Endometrium (tissue), 2 donors: ENCODE measurements around the gene ITGAD.
"Not testable (repeated sequence)": the region's sequence is repeated elsewhere in the genome, so short reads cannot be mapped to it uniquely, and the experiment has no call there.

Experiments used
- FAIRE-seq: peaks from 2 replicates; lab custom pipeline; 2012; peaks lifted over from hg19 to GRCh38; lab: Jason Lieb, UNC
- donor health status: control.
- donor health status: control.

The ITGAD gene

DNA sequence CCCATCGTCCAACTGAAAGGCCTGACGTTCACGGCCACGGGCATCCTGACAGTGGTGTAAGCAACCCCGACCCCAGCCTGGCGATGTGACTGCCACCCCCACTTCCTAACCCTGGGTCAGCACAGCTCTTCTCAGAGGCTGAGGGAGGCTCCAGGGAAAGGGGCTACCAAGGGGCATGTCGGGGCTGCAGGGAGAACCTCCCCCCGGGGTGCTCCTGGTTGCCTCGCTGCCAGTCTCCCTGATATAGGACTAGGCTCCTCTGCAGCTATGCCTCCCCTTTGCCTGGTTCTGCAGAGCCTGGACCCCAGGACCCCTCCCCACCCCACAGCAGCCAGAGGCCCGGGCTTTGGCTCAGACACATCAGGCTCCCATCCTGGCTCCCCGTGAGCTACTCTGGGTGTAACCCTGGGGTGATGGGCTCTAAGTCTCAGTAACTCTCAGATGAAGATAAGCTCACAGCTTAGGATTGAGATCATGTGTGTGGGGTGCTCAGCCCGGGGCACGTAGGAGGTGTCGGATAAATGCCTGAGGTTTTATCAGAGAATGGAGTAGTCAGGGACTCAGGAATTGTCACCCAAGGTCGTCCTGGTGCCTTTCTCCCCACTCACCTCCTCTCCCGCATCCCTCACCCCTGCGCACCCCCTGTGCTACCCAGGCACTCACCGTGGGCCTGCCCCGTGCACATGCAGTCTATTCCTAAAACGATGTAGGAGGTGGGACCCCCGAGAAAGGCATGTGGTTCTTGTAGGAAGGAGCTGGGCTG lies 10.6 kb downstream of the ITGAD start:
- FAIRE-seq: no peak

DNA sequence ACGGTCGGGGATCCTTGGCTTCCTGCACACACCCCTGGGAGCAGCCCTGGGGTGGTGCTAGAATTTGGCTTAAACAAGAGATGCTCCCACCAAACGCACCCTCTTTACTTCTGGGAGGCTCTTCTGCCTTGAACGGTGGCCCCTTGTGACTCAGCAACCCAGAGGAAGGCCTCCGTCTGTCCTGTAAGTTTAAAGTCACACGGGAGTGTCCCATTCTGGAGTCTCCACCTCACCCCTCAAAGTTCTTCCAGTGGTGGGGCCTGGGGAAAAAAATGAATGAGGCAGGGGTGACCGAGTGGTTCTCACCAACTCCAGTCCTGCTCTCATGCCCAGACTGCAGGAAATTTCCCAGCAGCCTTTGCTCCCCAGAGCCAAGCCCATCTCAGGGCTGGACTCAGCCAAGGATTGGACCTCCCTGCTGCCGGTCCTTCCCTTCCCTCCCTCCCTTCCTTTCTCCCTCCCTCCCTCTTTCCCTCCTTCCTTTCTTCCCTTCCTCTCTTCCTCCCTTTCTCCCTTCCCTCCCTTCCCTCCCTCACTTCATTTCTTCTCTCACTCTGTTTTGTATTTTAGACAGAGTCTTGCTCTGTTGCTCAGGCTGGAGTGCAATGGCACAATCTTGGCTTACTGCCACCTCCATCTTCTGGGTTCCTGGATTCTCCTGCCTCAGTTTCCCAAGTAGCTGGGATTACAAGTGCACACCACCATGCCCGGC lies 11.4 kb downstream of the ITGAD start:
- FAIRE-seq: no peak

DNA sequence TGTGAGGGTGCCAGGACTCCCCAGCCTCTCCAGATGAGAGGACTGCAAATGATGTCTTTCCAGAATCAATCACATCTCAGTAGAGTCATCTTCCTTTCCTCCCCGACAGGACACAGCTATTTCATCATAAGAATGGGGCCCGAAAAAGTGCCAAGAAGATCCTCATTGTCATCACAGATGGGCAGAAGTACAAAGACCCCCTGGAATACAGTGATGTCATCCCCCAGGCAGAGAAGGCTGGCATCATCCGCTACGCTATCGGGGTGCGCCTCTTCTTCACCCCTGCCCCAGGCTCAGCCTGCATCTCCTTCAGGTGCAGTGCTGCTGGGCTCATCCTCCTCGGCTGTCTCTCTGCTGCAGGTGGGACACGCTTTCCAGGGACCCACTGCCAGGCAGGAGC lies 14.3 kb downstream of the ITGAD start:
- FAIRE-seq: no peak

DNA sequence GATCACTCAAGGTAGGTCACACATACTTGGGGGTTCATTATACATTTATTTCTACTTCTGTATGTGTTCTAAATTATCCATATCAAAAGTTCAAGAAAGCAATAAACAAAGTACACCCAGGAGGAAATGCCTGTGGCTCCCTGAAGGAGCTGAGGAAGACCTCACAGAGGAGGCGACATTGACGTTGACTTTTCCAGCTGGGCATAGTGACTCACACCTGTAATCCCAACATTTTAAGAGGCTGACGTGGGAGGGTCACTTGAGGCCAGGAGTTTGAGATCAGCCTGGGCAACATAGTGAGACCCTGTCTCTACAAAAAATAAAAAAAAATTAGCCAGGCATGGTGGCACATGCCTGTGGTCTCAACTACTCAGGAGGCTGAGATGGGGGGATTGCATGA lies 16.3 kb downstream of the ITGAD start:
- FAIRE-seq: no peak

DNA sequence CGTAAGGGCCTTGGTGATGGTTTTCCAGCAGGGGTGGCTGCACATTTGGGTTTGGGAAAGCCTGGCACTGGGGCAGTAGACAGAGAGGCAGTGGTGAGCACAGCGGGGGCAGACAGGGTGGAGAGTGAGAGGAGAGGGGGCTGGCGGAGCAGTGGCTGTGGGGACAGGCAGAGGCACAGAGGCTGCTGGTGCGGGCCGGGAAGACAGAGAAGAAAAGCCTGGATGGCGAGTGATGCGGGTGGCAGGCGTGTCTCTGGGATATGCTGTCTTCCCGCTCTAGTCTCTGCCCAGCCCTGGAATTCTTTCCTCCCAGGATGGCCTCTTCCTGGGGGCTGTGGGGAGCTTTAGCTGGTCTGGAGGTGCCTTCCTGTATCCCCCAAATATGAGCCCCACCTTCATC lies 16.9 kb downstream of the ITGAD start:
- FAIRE-seq: no peak

DNA sequence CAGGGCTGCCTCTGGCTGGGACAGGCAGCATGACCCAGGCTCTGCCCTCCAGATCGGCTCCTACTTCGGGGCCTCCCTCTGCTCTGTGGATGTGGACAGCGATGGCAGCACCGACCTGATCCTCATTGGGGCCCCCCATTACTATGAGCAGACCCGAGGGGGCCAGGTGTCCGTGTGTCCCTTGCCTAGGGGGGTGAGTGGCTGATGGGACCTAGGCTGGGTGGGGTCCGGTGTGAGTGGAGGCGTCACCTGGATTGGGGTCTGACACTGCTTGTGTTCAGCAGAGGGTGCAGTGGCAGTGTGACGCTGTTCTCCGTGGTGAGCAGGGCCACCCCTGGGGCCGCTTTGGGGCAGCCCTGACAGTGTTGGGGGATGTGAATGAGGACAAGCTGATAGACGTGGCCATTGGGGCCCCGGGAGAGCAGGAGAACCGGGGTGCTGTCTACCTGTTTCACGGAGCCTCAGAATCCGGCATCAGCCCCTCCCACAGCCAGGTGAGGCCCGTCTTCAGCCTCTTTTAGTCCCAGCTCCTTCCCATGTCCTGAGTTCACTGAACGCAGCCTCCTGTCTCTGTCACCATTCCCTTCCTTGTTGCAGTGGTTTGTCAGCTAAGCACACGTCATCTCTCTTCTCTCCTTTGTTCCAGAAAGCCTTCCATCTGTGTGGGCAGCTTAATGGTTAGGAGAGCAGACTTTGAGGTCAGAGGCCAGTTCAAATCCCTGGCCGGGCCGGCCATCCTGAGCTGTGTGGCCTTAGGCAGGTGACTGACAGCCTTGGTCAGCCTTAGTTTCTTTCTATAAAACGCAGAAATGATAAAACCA lies 18.1 kb downstream of the ITGAD start:
- FAIRE-seq: no peak

DNA sequence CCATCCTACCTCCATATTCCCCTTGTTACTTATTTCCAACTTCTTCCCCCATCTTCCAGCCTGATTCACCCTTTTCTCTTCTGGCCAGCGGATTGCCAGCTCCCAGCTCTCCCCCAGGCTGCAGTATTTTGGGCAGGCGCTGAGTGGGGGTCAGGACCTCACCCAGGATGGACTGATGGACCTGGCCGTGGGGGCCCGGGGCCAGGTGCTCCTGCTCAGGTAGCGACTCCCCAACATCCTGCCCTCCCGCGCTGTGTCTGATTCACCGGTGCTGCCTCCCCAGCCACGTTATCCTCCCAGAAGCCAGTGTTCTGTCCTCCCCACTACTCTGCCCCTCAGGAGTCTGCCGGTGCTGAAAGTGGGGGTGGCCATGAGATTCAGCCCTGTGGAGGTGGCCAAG lies 19.6 kb downstream of the ITGAD start:
- FAIRE-seq: no peak

DNA sequence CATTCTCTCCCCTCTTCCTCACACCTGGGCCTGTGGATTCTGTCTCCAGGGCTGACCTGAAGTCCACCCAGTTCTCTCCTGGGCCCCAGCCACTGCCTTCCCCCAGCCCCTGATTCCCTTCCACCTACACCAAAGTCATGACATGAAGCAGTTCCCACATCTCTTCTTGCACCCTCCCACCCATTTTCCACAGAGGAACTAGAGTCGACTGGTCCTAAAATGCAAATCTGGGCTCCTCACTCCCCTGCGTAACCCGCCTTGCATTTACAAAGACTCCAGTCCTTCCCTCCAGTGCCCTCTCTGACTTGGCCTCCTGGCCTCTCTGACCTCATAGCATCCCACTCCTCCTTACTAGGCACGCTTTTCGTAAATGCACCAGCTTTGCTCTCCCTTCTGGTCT lies 20.2 kb downstream of the ITGAD start:
- no peak for FAIRE-seq

DNA sequence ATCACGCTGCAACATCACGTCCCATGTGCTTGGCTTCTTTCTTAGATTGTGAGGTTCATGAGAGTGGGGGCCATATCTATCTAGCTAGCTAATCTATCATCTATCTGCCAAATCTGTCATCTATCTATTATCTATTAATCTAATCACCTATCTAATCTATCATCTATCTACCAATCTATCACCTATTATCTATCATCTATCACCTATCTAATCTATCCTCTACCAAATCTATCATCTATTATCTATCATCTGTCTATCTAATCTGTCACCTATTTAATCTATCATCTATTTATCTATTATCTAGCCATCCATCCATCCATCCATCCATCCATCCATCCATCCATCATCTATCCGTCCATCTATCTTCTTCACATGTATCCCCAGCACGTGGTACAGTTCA lies 20.8 kb downstream of the ITGAD start:
- no peak for FAIRE-seq

DNA sequence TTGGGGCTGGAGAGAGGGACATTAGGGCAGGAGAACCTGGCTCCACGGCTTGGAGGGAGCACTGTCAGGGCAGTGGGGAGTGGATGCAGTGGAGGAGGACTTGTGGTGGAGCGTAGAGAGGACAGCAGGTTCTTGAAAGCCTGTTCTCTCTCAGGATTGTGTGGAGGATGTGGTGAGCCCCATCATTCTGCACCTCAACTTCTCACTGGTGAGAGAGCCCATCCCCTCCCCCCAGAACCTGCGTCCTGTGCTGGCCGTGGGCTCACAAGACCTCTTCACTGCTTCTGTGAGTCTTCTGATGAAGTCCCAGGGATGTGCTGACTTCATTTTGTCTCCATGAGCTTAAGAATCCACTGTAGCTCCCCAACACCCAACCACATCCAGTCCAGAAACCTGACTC lies 21.6 kb downstream of the ITGAD start:
- no peak for FAIRE-seq

DNA sequence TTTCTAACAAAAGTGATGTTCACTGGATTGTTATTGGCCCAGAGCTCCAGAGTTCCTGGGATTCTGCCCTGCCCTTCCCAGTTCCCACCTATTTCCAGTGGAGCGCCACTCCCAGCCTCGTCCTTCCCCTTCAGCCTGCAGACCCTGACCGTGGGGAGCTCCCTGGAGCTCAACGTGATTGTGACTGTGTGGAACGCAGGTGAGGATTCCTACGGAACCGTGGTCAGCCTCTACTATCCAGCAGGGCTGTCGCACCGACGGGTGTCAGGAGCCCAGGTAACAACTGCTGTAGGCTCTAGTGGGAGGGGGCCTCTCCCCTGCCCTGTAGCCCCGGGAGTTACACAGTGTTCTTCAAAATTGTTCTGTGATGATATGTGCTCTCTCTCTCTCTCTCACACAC lies 23.2 kb downstream of the ITGAD start:
- FAIRE-seq: no peak

DNA sequence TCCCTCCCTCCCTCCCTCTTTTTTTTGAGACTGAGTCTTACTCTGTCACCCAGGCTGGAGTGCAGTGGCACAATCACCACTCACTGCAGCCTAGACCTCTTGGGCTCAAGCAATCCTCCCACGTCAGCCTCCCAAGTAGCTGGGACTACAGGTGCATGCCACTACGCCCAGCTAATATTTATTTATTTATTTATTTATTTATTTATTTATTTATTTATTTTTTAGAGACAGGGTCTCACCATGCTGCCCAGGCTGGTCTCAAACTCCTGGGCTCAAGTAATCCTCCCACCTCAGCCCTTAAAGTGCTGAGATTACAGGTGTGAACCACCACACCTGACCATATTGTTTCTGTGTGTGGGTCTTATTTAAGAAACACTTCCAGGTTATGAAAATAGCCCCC lies 23.9 kb downstream of the ITGAD start:
- FAIRE-seq: not testable (repeated sequence)

DNA sequence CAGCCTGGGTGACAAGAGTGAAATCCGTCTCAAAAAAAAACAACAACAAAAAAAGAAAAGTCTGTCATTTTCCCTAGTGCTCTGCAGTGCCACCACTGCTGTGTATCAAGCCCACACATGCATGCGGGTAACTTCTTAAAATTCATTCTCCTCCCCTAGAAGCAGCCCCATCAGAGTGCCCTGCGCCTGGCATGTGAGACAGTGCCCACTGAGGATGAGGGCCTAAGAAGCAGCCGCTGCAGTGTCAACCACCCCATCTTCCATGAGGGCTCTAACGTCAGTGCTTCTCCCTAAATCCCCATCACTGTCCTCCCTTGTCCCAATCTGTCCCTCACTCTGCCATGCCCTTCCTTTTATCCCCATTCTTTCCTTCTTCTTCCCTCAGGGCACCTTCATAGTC lies 24.8 kb downstream of the ITGAD start:
- no peak for FAIRE-seq

DNA sequence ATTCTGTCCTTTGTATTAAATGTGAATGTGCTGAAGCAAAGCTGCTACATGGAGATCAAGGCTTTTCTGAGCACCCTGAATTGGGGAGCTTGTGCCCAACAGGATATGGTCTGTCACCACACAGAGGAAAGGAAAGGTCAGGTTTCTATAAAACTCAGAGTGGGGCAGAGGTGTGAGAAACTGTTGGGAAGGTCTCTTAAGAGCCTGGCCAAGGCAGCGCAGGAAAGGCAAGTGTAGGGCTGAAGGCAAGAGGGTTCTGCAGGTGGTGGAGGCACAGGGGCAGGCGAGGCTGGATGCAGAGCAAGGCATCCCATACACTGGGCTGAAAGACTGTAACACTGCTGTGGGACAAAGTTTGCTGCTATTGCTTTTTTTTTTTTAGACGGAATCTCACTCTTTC lies 26.9 kb downstream of the ITGAD start:
- no peak for FAIRE-seq

DNA sequence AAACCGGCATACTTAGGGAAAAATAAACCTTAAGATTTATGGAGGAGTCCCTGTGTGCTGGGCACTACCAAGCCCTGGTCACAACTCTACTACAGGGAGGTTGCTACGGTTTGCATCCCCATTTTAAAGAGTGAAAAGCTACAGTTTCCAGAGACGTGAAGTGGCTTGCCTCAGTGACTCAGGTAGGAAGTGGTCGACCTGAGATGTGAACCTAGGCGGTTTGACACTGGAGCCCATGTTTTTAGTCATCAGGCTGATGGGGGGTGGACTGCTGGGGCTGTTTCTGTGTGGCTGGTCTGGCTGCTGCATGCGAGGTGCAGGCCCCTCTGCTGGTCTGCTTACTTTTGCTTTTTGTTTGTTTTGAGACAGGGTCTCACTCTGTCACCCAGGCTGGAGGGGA lies 28.5 kb downstream of the ITGAD start:
- no peak for FAIRE-seq

DNA sequence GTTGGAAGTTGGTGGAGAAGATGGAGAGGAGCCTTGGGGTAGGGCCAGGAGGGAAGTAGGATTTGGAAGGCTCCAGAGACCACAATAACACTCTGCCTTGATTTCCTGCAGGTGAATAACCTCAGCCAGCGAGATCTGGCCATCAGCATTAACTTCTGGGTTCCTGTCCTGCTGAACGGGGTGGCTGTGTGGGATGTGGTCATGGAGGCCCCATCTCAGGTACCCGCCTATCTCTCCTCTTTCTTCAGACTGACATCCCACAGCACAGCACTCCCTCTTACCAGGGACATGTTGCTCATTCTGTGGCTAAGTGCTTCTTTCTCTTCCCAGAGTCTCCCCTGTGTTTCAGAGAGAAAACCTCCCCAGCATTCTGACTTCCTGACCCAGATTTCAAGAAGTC lies 30.1 kb downstream of the ITGAD start:
- FAIRE-seq: no peak

DNA sequence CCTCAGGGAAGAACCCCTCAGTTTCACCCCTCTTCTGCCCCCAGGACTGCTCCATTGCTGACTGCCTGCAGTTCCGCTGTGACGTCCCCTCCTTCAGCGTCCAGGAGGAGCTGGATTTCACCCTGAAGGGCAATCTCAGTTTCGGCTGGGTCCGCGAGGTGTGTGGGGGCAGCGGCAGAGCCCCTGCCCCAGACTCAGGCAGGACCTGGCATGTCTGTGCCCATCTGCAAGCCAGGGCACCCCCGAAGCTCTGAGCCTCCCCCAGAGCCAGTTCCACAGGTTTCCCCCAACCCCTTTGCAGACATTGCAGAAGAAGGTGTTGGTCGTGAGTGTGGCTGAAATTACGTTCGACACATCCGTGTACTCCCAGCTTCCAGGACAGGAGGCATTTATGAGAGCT lies 30.7 kb downstream of the ITGAD start:
- FAIRE-seq: no peak

DNA sequence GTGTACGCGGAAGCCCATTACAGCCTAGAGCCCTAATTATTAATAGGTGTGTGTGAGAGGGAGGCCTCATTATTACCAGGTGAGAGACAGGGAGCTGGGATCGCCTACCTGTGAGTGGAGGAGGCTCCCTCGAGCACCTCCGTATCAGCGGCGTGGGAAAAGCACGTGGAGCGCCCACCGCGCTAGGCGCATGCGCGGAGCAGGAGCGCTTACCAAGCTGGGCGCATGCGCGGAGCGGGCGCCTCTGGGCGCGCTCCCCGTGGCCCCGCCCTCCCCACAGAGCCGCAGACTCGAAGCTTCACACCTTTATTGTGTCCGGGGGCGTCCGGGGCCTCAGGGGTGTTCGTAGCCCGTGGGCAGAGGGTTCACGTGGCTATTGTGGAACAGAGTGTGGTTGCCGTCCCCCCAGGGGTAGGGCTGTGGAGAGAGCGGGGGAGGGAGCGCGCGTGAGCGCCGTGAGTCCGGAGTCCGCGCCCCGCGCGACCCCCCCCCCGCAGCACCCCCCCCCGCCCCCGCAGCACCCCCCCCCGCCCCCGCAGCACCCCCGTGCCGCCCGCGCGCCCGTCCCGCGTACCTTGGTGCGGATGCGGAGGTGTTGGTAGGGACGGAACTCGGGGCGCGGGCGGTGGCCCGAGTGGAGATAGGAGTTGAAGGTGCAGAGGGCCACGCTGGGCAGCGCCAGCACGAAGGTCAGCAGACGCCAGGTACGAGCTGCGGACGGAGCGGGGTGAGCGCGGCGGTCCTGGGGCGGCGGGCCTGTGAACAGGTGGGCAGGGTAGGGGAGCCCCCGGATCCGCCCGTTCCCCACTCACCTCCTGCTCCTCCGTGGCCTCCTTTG lies 34.5 kb downstream of the ITGAD start:
- no peak for FAIRE-seq

DNA sequence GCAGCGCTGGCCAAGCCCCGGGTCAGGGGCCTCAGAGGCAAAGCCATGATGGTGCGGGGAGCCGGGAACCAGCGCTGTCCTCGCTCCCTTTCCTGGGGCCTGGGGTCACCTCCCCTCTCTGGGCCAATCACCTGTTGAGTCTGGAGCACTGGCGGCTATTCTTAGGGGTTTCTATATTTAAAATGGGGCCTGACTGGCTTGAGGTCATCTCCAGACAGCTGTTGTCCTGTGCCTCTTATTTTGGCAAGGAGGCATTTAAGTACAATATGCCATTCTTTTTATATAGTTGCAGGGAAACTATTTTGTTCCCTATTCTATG lies 35.1 kb downstream of the ITGAD start, which contains the start of gene COX6A2:
TSS of gene COX6A2 (minus strand) at position 82 of the 319 bp plus-strand sequence. CDS start at position 47, 35 bp downstream.
- FAIRE-seq: no peak

DNA sequence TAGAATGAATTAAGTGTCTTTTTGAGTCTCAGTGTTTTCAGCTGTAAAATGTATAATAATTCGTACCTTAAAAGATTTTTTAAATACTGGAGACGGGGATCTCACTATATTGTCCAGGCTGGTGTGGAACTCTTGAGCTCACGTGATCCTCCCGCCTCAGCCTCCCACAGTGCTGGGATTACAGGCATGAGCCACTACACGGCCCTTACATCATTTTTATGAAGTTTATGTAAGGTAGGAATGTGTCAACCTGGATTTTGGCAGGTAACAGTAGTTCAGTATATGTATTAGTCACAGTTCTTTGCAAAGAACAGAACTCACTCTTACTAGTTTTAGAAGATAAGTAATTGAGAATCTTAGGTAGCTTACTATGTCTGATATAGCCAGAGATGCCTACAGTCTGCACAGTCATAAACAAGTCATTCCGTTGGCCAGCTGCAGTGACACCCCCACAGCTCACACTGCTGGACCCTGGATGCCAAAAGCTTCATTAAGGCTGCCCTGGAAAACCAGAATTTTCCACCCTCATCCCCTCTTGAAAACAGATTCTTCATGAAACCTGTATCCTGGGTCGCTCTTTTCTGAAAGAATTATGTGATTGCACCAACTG lies 35.6 kb downstream of the ITGAD start:
- no peak for FAIRE-seq

DNA sequence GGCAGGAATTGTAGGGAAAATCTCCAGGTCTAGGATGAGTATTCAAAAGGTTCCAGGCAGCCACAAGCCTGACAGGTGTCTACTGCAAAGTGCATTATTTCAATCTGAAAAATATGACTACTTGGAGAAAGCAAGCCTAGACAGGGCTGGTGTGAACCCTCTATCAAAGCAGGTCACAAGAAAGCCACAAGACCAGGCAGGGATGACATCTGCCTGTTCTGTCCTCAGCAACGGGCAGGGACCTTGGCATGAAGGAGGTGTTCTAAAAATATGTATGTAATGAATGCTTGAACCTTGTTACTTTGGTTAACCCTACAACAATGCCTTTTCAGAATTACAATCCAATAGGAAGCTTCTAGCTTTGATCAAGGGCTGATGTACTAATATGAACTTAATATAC lies 36.2 kb downstream of the ITGAD start:
- FAIRE-seq: no peak

DNA sequence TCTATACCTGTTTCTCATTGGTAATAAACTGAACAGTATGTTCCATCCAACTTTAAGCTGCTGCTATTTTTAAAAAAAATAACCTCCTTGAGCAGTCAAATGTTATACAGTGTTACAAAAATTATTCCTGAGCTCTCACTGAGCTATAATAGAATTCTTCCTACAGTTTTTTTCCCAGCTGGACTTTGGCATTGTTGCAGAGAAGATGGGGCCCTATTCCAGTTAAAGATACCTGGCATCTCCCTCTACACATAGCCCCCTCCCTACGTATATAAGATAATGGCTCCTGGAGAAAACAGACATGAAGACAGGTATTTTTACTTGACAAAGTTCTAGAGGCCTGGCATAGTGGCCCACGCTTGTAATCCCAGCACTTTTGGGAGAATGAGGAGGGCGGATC lies 36.7 kb downstream of the ITGAD start:
- no peak for FAIRE-seq
